Dermis microvascular lymphatic vessel endothelial cell (primary cell): Measurements from ENCODE around the gene LRP2BP. TPM values are rescaled to one million over a fixed set of nuclear protein-coding genes. Genes with fewer than 3 reads are reported as not detected.

ENCODE experiments used
- DNase-seq, 2 donors: peaks; one replicate each; pipeline versions ENCODE4 v3.0.0 to v3.0.0-alpha.2; 2010; ENCODE audit warnings: low read depth in 2 of 2
- total RNA-seq: library from RNA; depleted of rRNA; stranded (reverse); fragments of >200 nt; gene quantifications from 2 replicates; pipeline ENCODE4 v1.2.1, GENCODE V29; 2014

Gene LRP2BP
- total RNA-seq = 0.38 and 0.51 TPM in 2 replicates

DNA sequence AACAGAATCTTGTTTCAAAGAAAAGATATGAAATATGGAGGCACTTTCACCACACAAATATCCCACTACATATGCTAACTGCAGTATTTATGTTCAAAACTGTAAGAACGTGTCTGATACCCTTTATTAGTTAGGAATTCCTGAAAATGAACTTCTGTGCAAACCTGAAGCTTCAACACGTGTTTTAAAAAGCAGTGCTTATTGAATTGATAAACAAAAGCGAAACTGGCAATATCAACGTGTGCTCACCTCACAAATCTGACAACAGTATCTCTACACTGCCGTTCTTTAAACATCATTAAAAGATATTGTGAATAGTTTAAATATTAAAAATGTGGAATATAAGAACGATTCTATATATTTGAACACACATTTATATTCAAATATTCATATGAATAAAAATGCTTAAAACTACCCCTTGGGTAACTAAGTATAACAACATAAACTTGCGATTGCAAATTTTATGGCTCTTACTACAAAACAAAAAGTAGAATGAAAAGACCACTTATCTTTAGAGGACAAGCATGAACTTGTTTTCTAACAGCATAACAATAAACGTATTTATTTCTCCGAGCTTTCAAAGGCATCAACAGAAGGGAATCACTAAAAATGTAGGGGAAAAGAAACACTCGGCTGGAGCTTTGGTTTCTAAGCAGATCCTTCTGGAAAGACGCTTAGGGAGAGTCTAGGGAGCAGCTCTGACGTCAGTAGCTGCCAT, at the start of gene LRP2BP:
TSS of gene LRP2BP (minus strand) at position 687 of the 718 bp plus-strand sequence. CDS start 17,738 bp downstream, outside the sequence.
- DNase-seq = peak in 1 of 2 donors; percentile 26

DNA sequence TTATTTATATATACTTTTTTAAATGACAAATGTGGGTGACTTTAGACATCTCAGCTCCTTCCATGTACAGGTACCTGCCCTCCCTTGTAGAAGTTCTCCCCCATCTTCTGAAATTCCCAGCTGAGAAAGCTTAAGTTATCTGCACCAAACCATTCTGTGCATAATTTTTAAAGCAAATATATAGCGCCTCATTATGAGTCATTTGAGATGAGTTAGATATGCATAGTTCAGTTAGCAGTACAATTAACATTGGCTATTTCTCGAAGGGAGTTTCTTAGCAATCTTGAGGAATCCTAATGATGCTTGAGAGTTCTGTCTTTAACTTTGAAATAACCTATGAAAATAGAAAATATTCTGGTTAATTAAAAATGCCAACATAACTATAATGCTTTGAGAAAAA, 49.5 kb upstream of the LRP2BP start:
- no peak for DNase-seq

- DNase-seq = no peak
Observed at GRCh38 chr4:185441479-185441878, 45.8 kb upstream of the LRP2BP start.

- no peak for DNase-seq
Observed at GRCh38 chr4:185437809-185438208, 42.1 kb upstream of the LRP2BP start.

DNA sequence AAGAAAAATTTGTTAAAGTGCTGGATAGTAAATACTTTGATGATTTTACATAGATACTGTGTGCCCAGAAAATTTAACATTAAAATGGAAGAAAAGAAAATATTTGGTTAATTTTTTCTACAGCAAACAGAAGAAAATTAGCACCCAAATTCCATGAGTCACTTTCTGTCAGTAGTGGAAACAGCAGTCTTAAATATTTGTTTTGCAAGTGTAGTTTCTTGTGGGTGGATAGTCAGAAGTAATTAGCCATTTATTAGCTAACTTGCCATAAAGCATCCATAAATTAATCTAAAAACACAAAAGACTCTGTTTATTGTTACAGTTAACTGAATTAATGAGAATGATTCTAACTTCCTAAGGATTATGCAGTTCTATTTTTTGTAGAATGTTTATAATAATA, 39.7 kb upstream of the LRP2BP start:
- DNase-seq = no peak

- DNase-seq = no peak
Observed at GRCh38 chr4:185429660-185430059, 33.9 kb upstream of the LRP2BP start.

GRCh38 chr4:185426960-185427688, 31.4 kb upstream of the LRP2BP start:
- DNase-seq = no peak

- DNase-seq = peak; percentile 91 to 93
Observed at GRCh38 chr4:185425647-185426352, 30.1 kb upstream of the LRP2BP start, which contains the start of gene UFSP2. TSS of gene UFSP2 (minus strand) at chr4:185425964. CDS start at chr4:185425868, 96 bp downstream.

GRCh38 chr4:185424905-185425646, 29.4 kb upstream of the LRP2BP start:
- no peak for DNase-seq

GRCh38 chr4:185421366-185422124, 25.8 kb upstream of the LRP2BP start:
- no peak for DNase-seq

DNA sequence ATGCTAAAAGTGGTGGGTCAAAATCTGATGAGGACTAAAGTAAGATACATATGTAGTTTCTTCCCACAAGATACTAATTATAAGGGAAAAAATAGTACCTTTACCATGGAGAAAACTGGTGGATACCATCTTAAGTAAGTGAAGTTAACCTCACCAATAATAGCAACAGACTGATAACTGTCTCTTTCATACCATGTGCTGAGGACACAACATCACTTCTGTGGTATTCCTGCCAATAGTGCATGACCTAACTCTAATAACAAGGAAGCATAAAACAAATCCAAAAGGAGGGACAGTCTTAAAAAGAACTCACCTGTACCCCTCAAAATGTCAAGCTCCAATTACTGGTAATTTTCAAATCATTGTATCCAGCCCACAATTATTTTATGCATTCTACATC, 21.2 kb upstream of the LRP2BP start:
- DNase-seq = no peak

GRCh38 chr4:185412412-185412811, 16.7 kb upstream of the LRP2BP start:
- peak; percentile 64 to 88 for DNase-seq

DNA sequence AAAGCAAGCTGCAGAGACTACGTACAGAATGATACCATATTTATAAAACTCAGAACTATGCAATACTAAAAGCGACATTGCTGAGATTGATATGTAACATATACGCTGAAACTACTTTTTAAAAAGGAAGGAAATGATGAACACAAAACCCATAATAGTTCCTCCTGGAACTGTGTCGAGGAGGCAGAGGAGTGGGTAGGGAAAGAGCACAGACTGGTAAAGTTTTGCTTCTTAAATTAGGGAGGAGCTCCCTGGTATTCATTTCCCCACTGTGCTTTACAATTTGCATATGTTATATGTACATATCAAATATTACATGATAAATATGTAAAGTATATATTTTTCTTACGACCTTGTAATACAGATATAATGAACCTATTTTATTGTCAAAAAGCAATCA, 16.1 kb upstream of the LRP2BP start:
- peak in 1 of 2 donors; percentile 40 for DNase-seq

GRCh38 chr4:185408432-185408831, 12.7 kb upstream of the LRP2BP start:
- no peak for DNase-seq

DNA sequence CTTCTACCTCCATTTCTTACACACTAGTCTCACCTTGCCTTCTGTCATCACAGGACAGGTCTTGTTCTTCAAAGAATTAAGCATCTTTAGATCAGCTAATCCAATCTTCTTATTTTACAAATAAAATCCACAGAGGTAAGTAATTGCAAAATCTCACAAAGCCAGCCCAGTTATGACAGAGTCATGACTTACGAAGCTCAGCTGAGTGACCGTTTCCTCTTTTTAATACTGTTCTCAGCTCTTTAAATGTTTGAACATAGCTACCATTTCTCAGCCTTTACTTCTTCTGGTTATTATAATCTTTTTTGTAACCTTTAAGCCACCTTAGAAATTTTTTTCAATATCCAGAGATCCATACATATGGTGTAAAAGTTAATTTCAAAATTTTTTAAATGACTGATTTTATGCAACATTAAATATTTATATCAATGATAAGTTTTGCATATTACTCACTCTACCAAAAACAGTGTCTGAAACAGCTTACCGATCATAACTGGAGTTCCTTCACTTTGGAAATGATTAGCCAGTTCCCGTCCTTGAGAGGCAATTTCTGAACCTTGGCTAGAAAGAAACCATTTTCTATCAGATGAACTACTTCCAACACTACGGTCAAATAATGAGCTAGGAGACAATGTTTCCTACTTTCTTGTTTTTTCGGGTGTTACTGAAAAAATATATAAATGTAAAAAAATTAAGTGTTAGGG, 9.7 kb upstream of the LRP2BP start:
- DNase-seq = no peak

GRCh38 chr4:185404031-185404430, 8.3 kb upstream of the LRP2BP start:
- no peak for DNase-seq

DNA sequence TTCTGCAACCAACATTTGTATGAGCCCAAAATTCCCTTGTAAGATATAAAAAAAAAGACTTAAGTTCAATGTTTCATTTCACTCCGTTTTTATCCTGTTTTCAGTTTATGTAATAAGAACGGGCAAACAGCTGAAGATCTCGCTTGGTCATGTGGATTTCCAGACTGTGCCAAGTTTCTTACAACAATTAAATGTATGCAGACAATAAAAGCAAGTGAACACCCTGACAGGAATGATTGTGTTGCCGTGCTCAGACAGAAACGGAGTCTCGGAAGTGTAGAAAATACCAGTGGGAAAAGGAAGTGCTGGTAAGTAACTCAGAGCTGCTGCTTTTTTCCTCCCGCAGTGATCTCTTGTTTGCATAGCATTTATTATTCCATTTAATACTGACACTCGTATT, 3.7 kb upstream of the LRP2BP start:
- DNase-seq = peak in 1 of 2 donors; percentile 83

- peak in 1 of 2 donors; percentile 17 for DNase-seq
Observed at GRCh38 chr4:185398618-185399017, 2.9 kb upstream of the LRP2BP start.

DNA sequence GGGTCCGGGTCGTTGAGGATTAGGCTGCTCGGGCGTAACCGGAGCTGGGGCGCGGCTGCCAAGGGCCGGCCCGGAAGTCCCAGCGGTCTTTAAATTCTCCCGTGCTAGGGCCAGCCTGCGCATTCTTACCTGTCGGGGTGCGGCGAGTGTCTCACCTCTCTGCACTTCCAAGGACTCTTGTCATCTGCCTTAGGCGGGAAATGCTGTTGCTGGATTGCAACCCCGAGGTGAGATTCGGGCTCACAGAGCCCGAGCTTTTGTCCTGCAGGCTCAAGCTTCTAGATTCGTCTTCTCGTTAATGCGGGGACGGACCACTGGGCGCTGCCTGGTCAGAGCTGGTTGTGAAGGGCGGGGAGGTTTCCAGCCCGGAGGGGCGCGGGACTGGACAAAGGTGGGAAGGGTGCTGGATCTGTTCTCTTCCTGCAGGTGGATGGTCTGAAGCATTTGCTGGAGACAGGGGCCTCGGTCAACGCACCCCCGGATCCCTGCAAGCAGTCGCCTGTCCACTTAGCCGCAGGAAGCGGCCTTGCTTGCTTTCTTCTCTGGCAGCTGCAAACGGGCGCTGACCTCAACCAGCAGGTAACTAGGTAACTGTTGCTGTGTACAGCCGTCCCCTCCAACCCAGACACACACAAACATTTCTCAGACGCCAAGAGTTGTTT, 1.1 kb upstream of the LRP2BP start, which contains the start of gene ANKRD37:
TSS of gene ANKRD37 (plus strand) at position 118 of the 662 bp plus-strand sequence. CDS start at position 201, 83 bp downstream.
- peak; percentile 60 to 88 for DNase-seq
